Muscle of back (tissue), 11 donors: ENCODE data around the gene MLH3. TPM values are rescaled to one million over a fixed set of nuclear protein-coding genes. Genes with fewer than 3 reads are reported as not detected.
A peak's percentile ranks its signal among the peaks of the same experiment; 100 is the strongest.

Experiments
- DNase-seq, 3 donors: peaks; one replicate each; pipeline versions ENCODE4 v3.0.0 to v3.0.0-alpha.2; 2013
- polyA plus RNA-seq, 10 donors: library from polyadenylated mRNA; unstranded; fragments of 120-200 nt; gene quantifications; one replicate each; pipeline ENCODE4 v1.2.1, GENCODE V29; 2013; ENCODE audit not compliant: insufficient read length in 10 of 10

Gene MLH3
- polyA plus RNA-seq, 10 donors, result 15.0 to 31.9 (median 20.7) TPM

DNA sequence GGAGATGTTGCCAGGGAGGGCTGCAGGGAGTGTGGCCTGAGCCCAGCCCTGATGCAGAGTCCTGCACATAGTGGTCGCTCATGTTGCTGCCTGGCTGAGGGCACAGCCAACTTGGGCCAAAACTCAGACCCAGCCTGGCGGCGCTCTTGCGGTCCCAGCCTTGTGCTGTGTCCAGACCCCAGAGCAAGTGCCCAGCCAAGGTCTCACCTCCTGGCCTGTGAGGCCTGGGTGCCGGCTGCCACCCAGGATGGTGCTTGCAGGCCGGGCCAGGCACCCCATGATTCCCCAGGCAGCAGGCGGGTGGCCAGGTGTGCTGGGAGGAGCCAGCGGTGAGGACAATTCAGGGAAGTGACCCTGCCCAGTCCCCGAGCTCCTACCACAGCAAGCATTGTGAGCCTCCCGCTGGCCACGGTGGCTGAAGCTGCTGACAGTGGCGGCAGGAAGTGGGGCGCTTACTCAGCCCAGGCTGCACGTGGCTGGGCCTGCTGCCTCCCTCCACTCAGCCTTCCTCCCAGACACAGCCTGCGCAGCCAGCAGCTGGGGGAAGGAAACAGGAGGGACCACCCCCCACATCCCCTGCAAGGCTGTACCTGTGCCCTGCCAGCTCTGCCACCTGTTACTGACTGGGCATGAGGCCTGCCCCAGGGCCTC, 78.1 kb downstream of the MLH3 start:
- peak in 1 of 3 donors; percentile 82 for DNase-seq

GRCh38 chr14:74968811-74969210, 82.5 kb downstream of the MLH3 start:
- DNase-seq, result no peak

DNA sequence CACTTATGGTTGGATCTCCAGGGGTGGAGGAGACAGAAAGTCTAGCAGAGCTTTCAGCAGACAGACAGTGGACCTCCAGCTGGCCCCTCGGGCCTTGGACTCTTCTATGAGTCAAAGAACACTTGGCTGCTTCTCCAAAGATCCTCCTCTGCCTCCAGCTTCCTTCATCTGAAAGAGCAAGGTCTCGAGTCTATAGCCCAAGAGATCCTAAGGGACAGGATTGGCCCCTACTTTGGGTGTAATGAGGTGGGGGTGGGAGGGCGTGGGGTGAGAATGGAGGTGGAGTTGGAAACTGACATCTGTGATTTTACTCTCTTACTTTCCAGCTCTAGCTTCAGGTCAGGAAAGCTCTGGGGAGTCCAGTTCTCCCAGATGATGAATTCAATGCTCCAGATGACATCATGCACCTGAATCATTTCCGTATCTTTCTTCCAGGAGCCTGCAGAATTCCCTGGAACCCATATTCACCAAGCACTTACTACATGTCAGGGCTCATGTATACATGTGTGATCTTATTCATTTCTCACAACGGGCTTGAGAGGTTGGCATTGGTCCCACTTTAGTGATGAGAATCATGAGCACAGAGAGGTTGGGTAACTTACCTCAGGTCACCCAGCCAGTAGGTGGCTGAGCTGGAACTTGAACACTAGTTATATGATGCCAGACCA, 85.6 kb downstream of the MLH3 start:
- peak in 2 of 3 donors; percentile 45 to 63 for DNase-seq

GRCh38 chr14:74964787-74965485, 86.3 kb downstream of the MLH3 start:
- DNase-seq, result peak in 1 of 3 donors; percentile 8

Other genes with a start within 250 kb of the MLH3 start
- 1 to 10 TPM in 3 of 10 donors, under 1 TPM in 7; 0.08 to 1.3 (median 0.32) TPM for gene PROX2, start 175.3 kb downstream of the MLH3 start, polyA plus RNA-seq
- 10 to 100 TPM; 58.5 to 80.6 (median 68.6) TPM for gene DLST, start 169.6 kb downstream of the MLH3 start, polyA plus RNA-seq
- 10 to 100 TPM in 5 of 10 donors, 1 to 10 TPM in 5; 4.0 to 12.8 (median 9.6) TPM for gene RPS6KL1, start 128.2 kb downstream of the MLH3 start, polyA plus RNA-seq
- 10 to 100 TPM; 23.3 to 33.7 (median 25.1) TPM for gene PGF, start 95.9 kb downstream of the MLH3 start, polyA plus RNA-seq
- 10 to 100 TPM; 43.6 to 60.2 (median 47.8) TPM for gene EIF2B2, start 48.5 kb downstream of the MLH3 start, polyA plus RNA-seq
- 10 to 100 TPM; 12.2 to 27.5 (median 14.9) TPM for gene ACYP1, start 12.6 kb upstream of the MLH3 start, polyA plus RNA-seq
- 1 to 10 TPM in 7 of 10 donors, under 1 TPM in 3; 0.74 to 1.6 (median 1.3) TPM for gene ZC2HC1C, start 18.2 kb upstream of the MLH3 start, polyA plus RNA-seq
- gene NEK9, start 75.6 kb upstream of the MLH3 start, polyA plus RNA-seq, result 100 to 1,000 TPM in 1 of 10 donors, 10 to 100 TPM in 9; 66.8 to 101 (median 83.0) TPM
- gene TMED10, start 125.1 kb upstream of the MLH3 start, polyA plus RNA-seq, result 100 to 1,000 TPM; 119 to 152 (median 133) TPM
- gene FOS, start 227.4 kb upstream of the MLH3 start, polyA plus RNA-seq, result 1,000 to 10,000 TPM in 2 of 10 donors, 100 to 1,000 TPM in 7, 10 to 100 TPM in 1; 71.3 to 2,749 (median 590) TPM